T-helper 22 cell (primary cell): ENCODE results near the gene LCMT1.
"Not testable (repeated sequence)": the region's sequence is repeated elsewhere in the genome, so short reads cannot be mapped to it uniquely, and the experiment has no call there.

Source experiments
- DNase-seq: peaks from one replicate; pipeline ENCODE4 v3.0.0-alpha.2; 2020; ENCODE audit warnings: low read depth

The LCMT1 gene

DNA sequence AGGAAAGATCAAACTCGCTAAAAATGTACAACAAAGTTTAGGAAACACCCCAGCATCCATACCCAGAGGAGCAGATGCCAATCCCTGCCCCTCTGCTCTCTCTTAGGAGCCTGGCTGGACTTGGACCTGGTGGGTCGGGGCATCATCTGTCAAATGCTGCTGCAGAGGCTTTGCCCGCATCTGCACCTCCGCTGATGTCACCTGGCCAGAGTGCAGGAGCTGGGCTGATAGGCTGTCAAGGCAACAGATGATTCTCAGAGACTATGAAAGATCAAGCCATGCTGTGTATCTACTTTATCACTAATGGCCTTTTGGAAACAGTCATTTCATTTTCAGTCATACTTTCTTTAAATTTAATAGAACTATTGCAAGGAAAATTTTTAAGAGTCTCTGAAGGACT lies 15.9 kb upstream of the LCMT1 start:
- no peak for DNase-seq

DNA sequence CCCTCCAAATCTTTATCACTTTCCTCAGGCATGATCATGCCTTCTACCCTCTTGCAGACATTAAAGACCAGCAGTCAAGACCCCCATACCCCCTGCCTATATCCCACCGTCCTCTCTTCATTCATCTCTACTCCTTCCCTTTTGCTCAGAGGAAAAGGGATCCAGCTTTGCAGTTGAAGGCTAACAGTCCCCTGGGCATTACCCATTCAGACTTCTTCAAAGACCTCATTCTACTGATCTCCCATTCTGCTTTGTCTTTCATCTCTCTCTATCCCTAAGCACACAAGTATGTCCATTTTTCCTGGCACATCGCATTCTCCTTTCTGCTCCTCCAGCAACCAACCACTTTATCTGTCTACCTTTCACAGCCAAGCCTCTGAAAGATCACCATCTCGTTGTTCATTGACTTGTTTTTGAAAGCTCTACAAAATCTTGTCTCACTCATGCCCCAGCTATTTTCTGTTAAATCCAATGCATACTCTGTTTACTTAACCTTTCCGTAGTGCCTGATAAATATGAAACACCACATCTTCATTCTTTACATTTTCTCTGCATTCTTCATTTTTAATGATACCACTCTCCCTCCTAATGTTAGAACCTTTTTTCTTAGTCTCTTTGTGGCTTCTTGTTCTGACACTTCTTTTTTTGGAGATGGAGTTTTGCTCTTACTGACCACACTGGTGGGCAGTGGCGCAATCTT lies 14.1 kb upstream of the LCMT1 start:
- no peak for DNase-seq

DNA sequence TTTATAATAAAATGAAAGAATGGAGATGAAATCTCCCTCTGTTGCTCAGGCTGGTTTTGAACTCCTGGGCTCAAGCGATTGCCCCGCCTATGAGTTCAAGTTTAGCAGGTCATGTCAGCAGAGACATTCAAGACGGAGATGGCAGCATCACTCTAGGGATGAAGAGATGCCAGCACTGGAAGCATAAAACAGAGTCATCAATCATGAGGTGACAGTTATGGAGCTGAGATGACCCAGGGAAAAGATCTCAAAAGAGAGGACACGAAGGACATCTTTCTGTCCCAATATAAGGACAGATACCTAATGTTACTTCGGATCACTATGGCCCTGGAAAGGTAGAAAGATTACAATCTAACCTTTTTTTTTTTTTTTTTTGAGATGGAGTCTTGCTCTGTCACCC lies 11.0 kb upstream of the LCMT1 start:
- DNase-seq, result no peak

DNA sequence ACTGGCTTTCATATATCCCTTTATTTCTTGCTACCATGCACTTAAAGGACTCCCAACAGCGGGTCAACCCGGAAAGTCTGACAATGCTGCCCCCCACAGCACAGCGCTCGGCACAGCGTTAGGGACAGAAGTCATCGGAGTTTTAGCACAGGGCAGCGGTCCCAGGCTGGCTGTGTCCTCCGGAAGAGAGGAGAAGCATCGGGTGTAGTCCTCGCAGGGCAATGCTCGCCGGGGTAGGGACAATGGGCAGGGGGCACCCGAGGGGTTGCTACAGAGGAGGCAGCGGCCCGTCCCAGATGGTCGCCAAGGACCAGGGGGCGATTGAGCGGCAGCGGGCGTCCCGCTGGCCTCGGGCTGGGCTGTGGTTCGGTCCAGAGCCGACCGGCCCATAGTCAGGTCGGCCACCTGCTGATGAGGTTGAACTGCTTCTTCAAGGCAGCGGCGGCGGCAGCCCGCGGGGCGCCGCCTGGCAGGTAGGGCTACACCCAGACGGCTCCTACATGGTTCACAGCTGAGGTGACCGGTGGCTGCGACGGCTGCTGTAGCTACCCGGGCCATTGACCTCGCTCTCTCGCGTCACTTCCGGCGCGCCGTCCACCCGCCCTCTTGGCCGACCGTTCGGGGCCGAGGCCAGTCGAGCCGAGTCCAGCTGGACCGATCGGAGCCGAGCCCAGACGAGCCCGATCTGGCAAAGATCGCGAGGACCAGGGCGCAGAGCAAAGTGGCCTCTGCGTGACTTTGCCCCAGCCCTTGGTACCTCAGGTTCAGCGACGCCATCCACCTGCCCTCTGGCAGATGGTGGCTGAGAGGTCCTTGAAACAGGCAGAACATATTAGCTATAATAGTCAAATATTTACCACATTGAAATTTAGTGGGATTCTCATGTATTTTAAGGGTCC lies 4.7 kb upstream of the LCMT1 start:
- peak; percentile 58 for DNase-seq

DNA sequence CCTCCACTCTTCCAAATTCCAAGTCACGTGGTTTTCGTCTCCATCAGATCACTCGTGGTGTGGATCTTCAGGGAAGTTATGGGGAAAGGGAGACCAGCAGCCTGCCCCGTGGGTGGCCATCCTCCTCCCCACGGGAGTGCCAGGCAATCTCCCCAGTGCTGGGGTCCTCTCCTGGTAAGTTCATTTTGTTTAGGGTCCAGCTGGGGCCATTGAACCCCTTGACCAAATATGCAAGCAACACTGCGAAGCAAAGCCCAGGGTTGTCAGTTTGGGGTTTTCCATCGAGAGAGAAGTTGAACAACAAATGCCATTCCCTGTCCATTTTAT lies 4.1 kb upstream of the LCMT1 start:
- no peak for DNase-seq

DNA sequence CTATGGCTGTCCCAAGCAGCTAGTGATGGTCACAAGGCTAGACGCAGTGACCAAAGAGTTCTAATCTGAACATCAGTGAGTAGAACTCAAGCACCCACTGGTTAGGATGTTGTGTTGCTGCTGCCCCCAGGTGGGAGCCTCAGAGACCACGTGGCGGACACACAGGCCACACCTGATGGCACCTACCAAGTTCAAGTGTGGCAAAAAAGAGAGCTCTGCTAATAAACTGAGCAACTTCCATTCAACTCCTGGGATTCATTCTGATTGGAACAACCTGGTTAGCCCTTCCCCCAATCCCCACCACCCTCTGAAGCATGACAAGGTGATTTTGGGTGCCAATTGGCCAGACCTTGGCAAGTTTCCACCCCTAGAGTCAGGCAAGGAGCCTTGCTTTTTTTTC lies 3.5 kb upstream of the LCMT1 start:
- no peak for DNase-seq

DNA sequence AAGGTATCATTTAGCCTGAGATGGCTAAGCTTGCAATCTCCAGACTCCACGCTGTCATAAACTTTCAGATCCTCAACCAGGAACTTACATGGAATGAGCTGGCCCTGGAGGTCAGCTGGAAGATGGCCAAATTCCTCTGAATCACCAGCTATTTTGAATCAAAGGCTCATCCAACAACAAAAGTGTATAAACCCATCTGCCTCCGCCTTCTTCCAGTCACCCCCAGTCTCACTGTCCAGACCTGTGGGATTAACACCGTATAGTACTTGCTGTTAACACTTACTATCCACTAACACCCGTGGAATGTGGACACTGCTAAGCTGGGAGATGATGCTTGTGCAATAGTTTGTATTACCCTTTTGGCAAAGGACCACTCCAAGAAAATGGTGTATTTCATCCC lies 1.9 kb upstream of the LCMT1 start:
- DNase-seq, result no peak

DNA sequence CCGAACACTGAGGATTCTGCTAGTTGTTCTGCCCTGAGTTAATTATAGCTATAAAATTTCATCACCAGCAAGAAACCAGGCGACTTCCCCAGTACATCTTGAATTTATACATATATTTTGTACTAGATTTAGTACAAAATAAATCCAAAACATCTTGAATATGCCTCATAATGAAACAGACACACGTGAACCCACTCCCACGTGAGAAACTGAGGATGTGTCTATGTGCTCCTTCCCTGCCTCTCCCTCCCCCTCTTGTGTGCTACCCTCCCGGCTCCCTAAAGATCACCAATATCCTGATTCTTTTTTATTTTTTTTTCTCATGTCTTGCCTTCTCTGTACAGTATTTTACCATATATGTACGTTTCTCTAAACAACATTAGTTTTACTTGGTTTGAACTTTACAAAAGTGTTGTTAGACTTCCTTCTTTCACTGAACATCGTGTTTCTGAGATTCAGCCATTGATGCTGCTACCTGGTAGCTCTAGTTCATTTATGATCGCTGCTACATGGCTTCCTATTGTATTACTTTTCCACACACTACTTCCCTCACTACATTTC lies 1.1 kb upstream of the LCMT1 start:
- DNase-seq, result no peak

DNA sequence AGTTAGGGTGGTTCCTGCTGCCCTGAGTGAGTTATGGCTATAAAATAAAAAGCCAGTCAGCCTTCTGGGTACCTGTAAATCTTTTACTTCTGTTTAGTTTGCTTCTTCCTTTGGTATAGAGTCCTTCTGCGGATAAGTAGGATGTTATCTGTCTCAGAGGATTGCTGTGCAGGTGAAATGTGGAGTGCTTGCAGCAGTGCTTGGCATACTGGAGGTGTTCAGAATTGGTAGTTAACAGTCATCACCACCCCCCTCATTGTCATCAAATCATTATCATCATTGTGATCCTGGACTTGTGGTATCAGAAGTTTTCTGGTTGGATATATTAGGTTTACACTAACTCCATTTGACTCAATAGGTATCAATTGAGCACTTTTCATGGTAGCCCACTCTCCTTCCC lies 2.6 kb downstream of the LCMT1 start:
- no peak for DNase-seq

DNA sequence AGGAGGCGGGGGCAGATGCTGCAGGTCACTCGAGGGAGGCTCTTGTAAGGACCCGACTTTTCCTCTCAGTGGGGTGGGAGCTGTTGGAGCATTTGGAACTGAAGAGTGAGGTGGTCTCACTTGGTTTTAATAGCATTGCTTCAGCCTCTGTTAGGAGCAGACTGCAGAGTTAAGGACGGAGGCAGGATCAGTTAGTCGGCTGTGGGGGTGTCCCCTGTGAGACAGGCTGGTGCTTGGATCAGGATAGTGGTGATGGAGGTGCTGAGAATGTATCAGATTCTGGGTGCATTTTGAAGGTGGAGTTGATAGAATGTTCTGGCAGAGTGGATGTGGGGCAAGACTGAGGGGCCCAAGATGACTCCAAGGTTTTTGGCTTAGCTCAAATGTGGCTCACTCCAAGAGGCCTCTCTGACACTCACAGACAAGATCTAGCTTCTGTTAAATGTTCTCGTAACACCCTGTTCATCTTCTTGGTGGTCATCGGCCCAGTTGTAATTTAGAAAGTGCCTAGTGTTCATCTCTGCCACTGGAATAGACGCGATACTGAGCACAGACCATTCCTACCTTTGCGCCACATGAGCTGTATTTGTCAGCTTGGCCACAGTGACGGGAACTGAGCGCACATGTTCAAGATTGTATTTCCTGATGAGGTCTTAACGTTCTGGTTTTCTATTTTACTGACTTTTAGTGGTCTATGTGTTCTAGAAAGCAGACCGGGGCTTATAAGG lies 7.5 kb downstream of the LCMT1 start:
- DNase-seq, result no peak

DNA sequence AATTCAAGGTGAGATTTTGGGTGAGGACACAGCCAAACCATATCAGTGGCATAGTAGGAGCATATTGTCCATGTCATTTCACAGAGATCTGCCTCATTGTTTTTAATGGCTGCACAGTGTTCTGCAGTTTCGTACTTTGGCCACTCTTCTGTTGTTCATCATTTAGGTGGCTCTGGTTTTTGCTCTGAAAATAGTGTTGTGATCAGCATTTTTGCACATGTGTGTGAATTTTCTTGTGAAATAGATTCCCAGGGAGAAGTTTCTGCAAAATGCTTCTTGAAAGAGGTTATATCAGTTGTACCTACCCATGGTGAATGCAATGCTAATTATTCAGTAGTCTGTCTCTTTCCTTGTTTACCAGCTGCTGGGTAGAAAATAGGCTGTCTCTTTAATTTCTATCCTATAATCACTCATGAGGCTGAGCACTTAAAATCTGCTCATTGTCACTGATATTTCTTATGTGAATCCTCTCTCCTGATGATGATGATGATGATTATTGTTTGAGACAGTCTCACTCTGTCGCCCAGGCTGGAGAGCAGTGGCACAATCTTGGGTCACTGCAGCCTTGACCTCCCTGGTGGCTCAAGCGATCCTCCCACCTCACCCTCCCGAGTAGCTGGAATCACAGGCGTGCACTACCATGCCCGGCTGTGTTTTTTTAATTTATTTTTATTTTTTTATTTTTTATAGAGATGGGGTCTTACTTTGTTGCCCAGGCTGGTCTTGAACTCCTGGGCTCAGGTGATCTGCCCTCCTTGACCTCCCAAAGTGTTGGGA lies 10.5 kb downstream of the LCMT1 start:
- no peak for DNase-seq

DNA sequence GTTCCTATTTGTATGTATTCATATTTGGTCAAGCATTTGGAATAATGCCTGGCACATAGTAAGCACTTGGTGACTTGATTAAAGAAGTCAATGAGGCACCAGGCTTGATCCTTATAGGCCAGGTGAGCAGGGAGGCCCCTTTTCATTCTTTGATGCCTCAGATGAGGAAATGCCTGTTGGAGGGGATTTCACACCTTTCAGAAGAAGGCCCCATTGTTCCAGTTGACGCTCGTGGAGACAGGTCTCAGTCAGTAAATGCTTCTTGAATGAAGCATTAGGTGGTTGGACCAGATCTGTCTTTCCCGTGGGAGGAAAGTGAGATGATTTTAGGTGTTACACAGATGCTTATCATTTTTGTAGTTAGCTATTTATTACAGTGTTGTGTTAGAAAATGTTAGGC lies 13.0 kb downstream of the LCMT1 start:
- no peak for DNase-seq

DNA sequence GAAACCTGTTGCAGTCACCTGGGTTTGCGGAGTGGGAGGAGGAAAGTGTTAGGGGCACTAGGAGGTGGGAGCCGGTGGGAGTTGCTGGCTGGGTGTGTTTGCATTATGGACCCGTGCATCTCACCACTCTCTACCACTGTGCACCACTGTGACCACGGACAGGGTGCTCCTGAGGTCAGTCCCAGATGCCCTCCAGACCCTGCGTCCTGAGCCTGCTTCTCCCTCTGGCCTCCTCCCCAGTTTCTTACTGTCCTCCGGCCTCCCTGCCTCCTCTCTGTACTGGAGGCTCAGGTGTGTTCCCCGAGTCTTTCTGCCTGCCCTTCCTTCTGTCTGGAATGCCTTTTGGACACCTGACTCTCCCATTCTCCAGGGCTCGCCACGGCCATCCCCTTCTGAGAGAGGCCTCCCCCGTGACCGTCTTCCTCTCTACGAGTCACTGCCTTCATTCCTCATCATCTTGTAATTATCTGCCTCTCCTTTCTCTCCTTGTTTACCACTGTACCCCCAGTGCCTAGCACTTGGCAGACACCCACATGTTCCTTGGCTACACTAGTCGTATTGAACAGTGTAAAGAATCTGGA lies 14.6 kb downstream of the LCMT1 start:
- DNase-seq, result not testable (repeated sequence)

DNA sequence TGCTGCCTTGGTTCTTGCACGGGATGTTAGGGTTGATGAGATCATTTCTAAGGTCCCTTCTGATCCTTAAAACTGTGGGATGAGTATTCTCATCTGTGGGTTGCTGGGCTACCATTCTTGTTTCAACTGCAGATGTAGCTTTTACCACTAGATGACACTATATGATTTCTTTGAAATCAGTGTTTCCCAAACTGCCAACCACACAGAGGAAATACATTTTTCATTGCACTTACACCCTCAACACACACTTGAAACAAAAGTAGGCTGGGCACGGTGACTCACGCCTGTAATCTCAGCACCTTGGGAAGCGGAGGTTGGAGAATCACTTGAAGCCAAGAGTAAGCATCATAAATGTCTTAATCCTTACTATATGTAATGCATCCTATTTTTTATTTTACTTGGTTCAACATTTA lies 15.3 kb downstream of the LCMT1 start:
- no peak for DNase-seq

DNA sequence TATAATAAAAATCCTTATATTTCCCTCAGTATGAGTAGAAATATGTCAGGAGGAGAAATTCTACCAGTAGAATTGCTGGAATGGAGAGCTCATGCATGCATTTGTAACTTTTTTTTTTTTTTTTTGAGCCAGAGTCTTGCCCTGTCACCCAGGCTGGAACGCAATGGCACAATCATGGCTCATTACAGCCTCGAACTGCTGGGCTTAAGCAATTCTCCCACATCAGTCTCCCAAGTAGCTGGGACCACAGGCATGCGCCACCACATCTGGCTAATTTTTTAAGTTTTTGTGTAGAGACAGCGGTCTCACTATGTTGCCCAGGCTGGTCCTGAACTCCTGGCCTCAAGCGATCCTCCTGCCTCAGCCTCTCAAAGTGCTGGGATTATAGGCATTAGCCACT lies 21.2 kb downstream of the LCMT1 start:
- not testable (repeated sequence) for DNase-seq

DNA sequence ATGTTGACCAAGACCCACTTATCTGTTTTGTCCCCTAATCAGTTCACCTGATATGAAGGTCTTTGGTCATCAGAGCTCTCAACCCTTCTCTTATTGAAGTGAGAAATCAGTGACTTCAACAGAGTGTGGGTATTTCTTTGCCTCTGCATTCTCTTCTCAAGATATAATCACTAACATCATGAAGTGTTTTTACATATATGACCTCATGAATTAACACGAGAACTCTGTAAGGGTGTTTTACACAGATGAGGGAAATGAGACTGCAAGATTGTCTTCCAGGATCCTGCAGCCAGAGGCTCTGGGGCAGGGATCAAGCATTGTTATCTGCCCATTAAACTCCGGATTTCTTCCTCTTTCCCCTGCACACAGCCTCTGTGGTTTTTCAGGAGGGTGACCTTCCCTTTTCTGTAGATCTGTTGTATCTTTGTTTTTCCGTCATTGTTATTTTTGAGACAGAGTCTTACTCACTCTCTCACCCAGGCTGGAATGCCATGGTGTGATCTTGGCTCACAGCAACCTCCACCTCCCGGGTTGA lies 22.7 kb downstream of the LCMT1 start:
- no peak for DNase-seq

DNA sequence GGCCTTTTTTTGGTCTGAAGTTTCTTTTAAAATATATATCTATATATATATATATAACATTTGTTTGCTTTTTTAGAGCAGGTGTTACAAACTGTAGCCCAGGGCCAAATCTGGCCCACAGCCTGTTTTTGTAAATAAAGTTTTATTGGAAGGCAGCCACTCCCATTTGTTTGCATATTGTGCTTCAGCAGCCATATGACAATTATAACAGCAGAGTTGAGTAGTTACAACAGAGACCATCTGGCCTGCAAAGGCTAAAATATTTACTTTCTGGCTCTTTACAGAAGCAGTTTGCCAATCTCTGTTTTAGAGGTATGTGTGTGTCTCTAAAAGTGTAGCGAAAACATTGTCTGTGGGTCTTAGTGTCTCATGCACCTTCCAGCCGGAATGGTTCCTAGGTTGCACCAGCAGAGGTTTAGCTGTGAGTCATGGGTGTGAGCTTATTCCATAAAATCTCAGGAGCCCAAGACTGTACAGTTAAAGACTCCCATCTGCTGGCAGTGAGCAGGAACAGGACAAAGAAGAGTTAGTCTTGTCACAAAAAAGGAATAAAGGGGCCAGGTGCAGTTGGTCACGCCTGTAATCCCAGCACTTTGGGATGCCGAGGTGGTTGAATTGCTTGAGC lies 23.8 kb downstream of the LCMT1 start:
- no peak for DNase-seq

DNA sequence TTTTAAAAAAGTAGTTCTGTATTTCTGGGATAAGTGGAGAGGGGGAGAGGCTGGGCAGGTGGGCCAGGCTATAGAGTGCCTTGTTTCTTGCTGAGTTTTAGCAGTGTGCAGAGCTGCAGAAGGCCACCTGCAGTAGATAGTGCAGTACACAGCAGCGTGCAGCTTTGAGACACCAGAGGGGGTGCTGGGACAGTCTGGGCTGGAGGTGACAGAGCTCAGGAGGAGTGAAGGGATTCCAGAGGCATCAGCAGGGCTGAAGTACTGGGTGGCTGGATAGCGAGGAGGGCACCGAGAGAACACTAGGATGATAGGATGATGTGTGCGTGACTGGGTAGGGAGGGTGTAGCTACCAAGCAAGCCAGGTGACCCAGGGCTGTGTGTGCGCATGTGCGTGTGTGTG lies 26.6 kb downstream of the LCMT1 start:
- no peak for DNase-seq

DNA sequence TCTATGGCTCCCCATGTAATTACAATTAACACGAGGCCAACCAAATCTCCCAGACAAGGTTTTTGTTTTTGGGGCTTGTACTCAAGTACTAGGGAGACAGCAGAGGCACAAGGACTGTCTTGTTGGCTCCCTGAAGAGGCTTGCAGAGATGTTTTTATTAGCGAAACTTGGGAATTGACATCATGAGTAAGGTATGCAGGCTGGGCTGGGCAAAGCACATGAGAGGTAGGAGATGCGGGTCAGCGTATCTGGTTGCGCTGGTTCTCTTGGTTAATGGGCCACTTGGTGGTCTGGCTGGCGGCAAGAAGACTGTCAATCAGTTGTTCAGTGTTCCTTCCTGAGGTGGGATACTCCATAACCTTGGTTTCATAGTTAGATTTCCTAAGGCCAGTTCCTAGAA lies 28.9 kb downstream of the LCMT1 start:
- DNase-seq, result no peak

DNA sequence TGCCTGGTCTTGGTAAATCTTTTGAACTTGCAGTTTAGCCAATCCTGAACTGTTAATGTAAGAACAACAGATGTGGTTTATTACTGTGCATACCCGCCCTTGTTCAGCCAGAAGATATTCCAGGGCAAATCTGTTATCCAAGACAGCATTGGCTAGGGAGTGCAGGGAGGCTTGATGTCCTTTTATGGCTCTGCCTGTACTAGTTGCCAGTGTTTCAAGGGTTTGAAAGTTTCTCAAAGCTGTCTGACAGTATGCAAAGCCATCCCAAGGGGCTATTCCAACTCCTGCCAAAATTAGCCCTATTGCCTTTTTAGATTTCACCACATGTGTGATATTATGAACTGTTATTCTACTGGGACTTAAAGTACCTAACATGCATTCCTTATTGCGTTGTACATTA lies 30.1 kb downstream of the LCMT1 start:
- no peak for DNase-seq

DNA sequence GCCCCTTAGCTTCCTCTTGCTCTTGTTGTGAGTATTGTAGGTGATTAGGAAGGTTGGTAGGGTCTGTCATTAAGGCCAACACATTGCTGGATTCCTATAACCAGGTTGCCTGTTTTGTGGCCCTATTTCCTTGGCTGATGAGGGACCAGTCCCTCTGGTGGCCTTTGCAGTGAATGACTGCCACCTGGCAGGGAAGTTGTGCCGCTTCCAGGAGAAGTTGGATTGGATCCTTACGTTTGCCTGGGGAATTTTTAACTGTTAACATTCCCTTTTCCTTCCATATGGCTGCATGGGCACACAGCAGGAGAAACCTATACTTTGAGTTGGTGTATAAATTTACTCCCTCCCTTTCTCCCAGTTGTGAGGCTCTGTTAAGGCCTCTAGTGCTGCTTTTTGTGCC lies 32.4 kb downstream of the LCMT1 start:
- DNase-seq, result no peak
